HG02642 (cell line): Measurements from ENCODE around the gene CCDC17.

ENCODE experiments used
- ATAC-seq: cut with Tn5 transposase; IDR thresholded peaks from one replicate; pipeline ENCODE4 v1.9.1; 2021; ENCODE audit warnings: mild to moderate bottlenecking; ENCODE audit not compliant: unreplicated experiment, poor library complexity

The CCDC17 gene

GRCh38 chr1:45623972-45624371 lies at the start of gene CCDC17:
Gene CCDC17 (minus strand): TSS chr1:45624054. CDS start chr1:45623909, 145 bp downstream.
- no peak for ATAC-seq

- no peak for ATAC-seq
Observed at GRCh38 chr1:45669859-45670655, 46.2 kb upstream of the CCDC17 start.

- ATAC-seq = no peak
Observed at GRCh38 chr1:45669379-45669778, 45.5 kb upstream of the CCDC17 start.

DNA sequence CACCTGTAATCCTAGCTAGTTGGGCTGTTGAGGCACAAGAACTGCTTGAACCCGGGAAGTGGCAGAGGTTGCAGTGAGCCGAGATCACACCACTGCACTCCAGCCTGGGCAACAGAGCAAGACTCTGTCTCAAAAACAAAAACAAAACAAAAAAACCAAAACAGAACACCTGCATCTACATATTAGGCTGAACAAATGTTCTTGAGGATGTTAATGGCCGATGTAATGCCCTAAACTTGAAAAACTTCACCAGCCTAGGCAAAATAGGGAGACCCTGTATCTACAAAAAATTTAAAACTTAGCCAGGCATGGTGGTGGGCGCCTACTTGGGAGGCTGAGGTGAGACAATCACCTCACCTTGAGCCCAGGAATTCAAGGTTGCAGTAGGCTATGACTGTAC lies 44.7 kb upstream of the CCDC17 start:
- no peak for ATAC-seq

- no peak for ATAC-seq
Observed at GRCh38 chr1:45667321-45668111, 43.7 kb upstream of the CCDC17 start.

GRCh38 chr1:45666836-45667235 lies 43.0 kb upstream of the CCDC17 start:
- ATAC-seq = no peak

- no peak for ATAC-seq
Observed at GRCh38 chr1:45660336-45660735, 36.5 kb upstream of the CCDC17 start.

DNA sequence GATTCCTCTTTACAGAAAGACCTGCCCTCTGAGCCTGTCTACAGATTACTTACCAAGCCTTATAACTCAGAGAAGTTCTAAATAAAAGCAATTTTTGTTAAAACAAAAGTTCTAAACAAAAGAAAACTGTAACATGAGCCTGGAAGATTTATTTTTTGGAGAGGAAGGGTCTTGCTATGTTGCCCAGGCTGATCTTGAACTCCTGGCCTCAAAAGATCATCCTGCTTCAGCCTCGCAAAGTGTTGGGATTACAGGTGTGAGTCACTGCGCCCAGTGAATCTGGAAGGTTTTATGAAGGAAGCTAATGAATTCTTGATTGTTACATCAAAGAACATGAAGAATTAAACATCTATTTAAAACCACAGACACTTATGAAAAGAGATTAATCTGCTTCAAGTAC lies 35.4 kb upstream of the CCDC17 start:
- ATAC-seq = no peak

GRCh38 chr1:45658171-45658570 lies 34.3 kb upstream of the CCDC17 start:
- no peak for ATAC-seq

DNA sequence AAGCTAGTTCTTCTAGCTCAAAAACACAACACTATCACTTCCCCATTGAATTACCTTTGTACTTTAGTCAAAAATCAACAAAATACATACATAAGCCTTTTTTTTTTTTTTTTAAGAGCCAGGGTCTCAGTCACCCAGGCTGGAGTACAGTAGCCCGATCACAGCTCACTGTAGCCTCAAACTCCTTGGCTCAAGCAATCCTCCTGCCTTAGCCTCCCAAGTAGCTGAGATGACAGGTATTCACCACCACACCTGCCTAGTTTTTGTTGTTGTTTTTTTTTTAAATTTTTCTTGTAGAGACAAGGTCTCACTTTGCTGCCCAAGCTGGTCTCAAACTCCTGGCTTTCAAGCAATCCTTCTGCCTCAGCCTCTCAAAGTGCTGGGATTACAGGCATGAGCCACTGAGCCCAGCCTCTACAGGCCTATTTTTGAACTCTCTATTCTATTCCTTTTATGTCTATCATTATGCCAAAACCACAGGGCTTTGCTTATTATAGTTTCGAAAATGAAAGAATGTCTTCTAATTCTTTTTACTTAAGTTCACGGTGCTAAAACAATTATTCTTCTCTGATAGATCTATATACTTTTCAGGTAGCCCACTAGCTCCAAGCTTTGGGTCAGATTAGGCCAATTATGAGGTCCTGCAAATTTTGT lies 32.8 kb upstream of the CCDC17 start:
- ATAC-seq = no peak

DNA sequence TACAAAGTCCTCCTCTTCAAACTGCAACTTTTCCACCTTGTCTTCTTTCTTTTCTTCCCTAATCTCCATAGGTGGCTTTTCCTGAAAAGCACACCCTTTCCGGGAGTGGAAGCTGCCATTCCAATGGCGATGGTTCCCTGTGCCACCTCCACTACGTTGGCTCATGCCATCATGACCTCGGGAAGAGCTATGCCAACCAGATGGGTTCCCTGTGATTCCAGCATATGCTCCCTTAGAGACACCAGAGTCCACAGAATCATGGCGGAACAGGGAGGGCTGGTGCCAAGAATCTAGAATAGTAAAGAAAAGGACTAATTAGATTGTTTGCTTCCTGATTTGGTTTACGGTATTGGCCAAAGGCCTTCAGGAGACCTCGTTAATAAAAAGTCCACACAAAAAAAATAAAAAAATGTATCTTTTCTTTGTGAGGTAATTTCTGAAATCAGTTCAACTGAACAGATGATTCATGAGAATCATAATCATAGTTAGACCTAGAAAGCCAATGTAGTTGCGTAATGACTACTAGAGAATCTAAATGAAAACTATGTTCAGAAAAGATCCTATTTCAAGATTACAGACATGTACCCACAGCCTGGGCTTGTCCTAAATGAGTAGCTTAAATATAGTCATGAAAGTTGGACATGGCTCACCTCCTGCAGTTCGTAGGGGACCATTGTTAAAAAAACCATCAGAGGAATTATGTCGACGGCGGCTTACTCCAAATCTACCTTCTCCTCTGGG lies 30.9 kb upstream of the CCDC17 start:
- no peak for ATAC-seq

GRCh38 chr1:45647248-45648021 lies 23.6 kb upstream of the CCDC17 start:
- ATAC-seq = no peak

- no peak for ATAC-seq
Observed at GRCh38 chr1:45644661-45645060, 20.8 kb upstream of the CCDC17 start.

GRCh38 chr1:45643978-45644377 lies 20.1 kb upstream of the CCDC17 start:
- no peak for ATAC-seq

DNA sequence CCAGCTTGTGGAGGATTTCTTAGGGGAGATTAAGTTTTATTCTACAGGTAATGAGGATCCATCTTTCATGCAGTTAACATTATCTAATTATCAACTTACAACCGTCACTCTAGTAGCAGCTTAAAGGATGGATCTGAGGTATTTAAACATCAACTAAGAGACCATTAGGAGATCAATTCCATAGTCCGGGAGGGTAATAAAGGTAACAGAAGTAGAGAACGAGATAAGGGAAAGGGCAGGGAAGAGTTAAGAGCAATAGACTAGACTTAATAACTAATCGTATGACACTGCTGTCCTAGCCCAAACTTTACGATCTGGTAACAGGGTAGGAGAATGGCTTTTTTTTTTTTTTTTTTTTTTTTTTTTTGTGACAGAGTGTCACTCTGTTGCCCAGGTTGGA lies 19.5 kb upstream of the CCDC17 start:
- ATAC-seq = no peak

DNA sequence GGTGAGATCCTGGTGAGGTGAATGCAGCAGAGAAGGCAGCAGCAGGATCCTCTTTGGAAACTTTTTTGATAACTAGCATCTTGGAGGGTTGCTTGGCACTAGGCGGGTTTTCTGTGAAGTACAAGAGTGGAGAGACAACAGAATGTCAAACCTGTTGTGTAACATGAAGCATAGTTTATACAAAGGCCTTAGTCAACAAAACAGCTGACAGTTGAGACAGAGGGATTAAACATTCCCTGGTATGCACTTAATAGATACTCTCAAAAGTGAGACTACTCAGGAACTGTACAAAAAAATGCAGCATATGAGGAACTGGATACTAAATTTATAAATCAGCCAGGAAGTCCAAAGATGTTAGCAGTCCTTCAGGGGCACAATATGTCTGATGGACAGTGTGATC lies 16.4 kb upstream of the CCDC17 start:
- no peak for ATAC-seq

DNA sequence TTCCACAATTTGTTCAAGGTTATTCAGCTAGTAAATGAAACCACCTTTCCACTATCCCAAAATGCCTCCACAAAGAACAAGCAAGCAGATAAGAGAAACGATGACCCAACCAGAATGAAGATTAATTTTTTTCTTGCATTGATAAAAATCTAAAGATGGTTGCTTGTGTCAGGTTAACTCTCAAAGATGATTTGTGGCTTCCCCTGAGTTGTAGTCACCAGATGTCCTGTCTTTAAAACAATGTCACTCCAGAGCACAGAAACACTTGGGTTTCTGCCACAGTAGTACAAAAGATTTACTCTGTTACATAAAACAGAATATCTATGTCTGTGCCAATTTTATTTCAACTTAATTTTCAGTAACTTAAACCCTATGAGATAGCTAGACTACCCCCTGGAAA lies 11.4 kb upstream of the CCDC17 start:
- no peak for ATAC-seq

DNA sequence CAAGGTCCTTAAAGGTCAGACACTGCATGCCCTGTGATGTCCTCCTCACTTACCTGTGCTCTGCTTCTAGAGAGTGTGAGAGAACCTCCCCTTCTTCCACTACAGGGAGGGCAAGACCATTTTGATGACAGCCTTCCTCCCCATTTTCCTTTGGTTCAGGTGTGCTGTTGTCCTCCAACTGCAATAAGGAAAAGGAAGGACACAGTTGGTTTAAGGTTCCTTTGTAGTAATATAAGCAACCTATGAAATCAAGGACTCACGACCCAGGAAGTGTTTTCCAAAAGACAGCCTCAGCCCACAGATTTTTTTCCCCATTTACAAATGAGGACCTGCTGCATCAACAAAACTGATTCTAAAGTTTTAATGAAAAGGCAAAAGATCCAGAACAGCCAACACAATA lies 6.6 kb upstream of the CCDC17 start:
- no peak for ATAC-seq

GRCh38 chr1:45629035-45629434 lies 5.2 kb upstream of the CCDC17 start:
- no peak for ATAC-seq
